ENCODE results near the gene C19orf67. TPM values are rescaled to one million over a fixed set of nuclear protein-coding genes. Genes with fewer than 3 reads are reported as not detected.

The C19orf67 gene
- total RNA-seq, 1 donor from 2014 or later = 0.45 TPM

- H3K9me3 Mint-ChIP-seq = no peaks in the 10 kb centered on the region
- no peaks in the 10 kb centered on the region for H3K27me3 Mint-ChIP-seq (ENCODE audit: low read depth)
- H3K27ac Mint-ChIP-seq = no peak overlapping the region
- no peak for DNase-seq (ENCODE audit: low spot score in 2 of 2, unreplicated experiment in 2 of 2)
- H3K4me3 Mint-ChIP-seq = no peak overlapping the region
- H3K36me3 Mint-ChIP-seq = peaks cover 5% of the 10 kb centered on the region
- peaks cover 6% of the 10 kb centered on the region for H3K4me1 Mint-ChIP-seq
- TF ChIP-seq CTCF (IDR thresholded peaks at IDR 0.05; ENCODE audit: unreplicated experiment) = no peak
These were observed 22.2 kb upstream of the C19orf67 start for GRCh38 chr19:14107581-14108461.

- no peak for DNase-seq (ENCODE audit: low spot score in 2 of 2, unreplicated experiment in 2 of 2)
- Mint-ChIP-seq H3K36me3 (peaks cover 5% of the 10 kb centered on the region), H3K4me1 (no peaks in the 10 kb centered on the region), H3K9me3 (no peaks in the 10 kb centered on the region), H3K4me3 (no peak overlapping the region), H3K27me3 (ENCODE audit: low read depth) (no peaks in the 10 kb centered on the region), H3K27ac (no peak overlapping the region)
- TF ChIP-seq CTCF (IDR thresholded peaks at IDR 0.05; ENCODE audit: unreplicated experiment) = no peak
These were observed 21.3 kb upstream of the C19orf67 start for GRCh38 chr19:14106840-14107239.

- Mint-ChIP-seq H3K4me3 (no peak overlapping the region), H3K4me1 (no peaks in the 10 kb centered on the region), H3K27ac (no peak overlapping the region), H3K36me3 (peaks cover 9% of the 10 kb centered on the region), H3K9me3 (no peaks in the 10 kb centered on the region), H3K27me3 (ENCODE audit: low read depth) (no peaks in the 10 kb centered on the region)
- no peak for TF ChIP-seq CTCF (IDR thresholded peaks at IDR 0.05; ENCODE audit: unreplicated experiment)
- no peak for DNase-seq (ENCODE audit: low spot score in 2 of 2, unreplicated experiment in 2 of 2)
These were observed 20.1 kb upstream of the C19orf67 start for GRCh38 chr19:14105680-14106079.

- H3K36me3 Mint-ChIP-seq = peaks cover 11% of the 10 kb centered on the region
- H3K4me1 Mint-ChIP-seq = no peaks in the 10 kb centered on the region
- no peaks in the 10 kb centered on the region for H3K9me3 Mint-ChIP-seq
- H3K27me3 Mint-ChIP-seq (ENCODE audit: low read depth) = no peaks in the 10 kb centered on the region
- no peak for DNase-seq (ENCODE audit: low spot score in 2 of 2, unreplicated experiment in 2 of 2)
- no peak overlapping the region for H3K4me3 Mint-ChIP-seq
- no peak overlapping the region for H3K27ac Mint-ChIP-seq
- TF ChIP-seq CTCF (IDR thresholded peaks at IDR 0.05; ENCODE audit: unreplicated experiment) = no peak
These were observed 17.7 kb upstream of the C19orf67 start for GRCh38 chr19:14103310-14103709.

- TF ChIP-seq CTCF (IDR thresholded peaks at IDR 0.05; ENCODE audit: unreplicated experiment) = no peak
- Mint-ChIP-seq H3K4me3 (no peak overlapping the region), H3K27ac (no peak overlapping the region), H3K27me3 (ENCODE audit: low read depth) (no peaks in the 10 kb centered on the region), H3K4me1 (no peaks in the 10 kb centered on the region), H3K9me3 (no peaks in the 10 kb centered on the region), H3K36me3 (peaks cover 11% of the 10 kb centered on the region)
- no peak for DNase-seq (ENCODE audit: low spot score in 2 of 2, unreplicated experiment in 2 of 2)
These were observed 17.2 kb upstream of the C19orf67 start for GRCh38 chr19:14102756-14103155.
